DMS114 treated with DMSO at 0.1 percent for 48 hours (cell line): ENCODE data around the gene SPTLC3.

Experiments used
- DNase-seq: peaks from one replicate; lab custom pipeline; 2025; ENCODE audit not compliant: unreplicated experiment; lab: John Stamatoyannopoulos, UW

The SPTLC3 gene

DNA sequence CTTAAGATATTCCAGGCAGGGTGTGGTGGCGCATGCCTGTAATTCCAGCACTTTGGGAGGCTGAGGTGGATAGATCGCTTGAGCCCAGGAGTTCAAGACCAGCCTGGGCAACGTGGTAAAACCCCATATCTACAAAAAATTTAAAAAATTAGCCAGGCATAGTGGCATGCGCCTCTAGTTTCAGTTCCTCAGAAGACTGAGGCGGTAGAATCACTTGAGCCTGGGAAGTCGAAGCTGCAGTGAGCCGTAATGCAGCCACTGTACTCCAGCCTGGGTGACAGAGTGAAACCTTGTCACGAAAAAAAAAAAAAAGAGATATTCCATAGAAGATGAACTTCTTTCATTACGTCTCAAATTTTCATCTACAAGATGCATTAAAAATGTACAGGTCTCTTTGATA, 165.6 kb downstream of the SPTLC3 start:
- no peak for DNase-seq

DNA sequence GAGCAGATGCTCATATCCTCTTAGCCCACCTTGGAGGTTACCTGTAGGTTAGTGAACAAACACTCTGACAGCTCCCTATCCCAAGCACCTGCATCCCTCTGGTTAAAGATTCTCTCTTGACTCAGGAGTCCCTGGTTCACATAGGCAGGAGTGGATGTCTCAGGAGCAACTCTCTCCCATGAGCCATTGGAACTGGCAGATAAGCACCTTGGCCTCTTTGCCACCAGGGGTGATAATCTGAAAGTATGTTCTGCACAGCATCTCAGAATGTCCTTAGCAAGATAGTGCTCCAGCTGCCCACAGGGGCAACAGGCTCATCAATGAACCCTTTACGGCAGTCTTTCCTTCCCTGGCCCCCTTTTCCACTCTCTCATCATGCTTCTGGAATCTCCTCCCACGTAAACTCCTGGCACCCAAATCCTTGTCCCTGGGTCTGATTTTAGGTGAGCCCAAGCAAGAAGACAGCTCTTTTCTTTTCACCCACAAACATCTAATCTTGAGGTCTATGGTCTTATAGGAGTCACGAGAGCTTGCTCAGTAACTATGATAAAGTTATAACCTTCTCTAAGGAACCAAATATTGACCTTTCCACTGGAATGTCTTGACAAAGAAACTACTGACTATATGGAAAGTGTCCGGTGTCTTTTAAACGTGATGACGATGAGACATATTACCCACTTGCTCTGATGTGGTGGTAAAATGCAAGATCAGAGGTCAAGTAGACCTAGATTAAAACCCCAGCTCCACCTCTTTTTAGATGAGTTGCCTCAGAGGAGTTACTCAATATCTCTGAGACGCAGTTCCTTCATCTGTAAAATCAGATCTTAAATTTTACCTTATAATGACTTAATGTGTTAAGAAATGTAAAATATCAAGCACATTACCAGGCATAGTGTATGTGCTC, 172.5 kb downstream of the SPTLC3 start:
- no peak for DNase-seq

DNA sequence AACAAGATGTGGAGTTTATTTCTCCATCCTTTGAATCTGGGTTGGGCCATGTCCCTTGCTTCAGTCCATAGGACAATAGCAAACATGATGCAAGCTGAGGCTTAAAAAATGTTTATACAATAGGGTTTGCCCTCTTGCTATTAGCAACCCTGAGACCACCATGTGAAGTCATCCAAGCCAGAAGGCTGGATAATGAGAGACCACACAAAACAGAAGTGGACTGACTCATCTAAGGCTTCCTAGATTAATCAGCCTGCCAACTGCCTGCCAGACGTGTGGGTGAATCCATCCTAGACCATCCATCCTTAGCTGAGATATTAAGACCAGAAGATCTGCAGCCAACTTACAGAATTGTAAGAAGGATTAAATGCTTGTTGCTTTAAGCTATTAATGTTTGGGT, 174.2 kb downstream of the SPTLC3 start:
- DNase-seq = no peak

DNA sequence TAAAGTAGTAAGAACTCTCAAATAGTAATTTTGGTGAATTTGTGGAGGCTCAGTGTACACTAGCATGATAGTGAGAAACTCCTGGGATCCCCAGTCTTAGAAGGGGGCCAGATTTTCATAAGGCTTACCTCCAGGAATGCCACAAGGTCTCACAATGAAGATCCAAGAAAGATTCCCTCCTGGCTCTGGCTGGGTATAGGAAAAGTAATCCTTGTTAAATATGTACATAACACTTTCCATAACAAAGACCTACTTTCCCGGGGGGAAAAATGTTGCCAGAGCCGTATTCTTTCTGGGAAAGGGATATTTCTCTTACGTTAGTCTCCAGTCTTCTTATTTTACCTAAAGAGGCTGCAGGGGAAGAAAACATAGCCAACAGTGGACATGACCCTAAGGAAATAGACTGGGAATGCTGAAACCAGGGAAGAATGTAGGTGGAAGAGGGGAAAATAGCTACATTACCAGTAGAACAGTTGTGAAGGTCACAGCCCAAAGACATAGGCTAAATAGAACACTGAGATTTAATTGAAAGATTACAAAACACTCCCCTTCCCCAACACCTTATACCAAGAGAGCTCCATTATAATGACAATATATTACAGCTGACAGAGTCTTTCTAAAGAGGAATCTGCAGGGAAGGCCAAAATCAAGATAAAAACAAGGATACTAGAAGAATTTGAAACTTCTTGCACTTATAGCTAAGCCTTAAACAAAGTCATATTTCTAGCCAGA, 177.4 kb downstream of the SPTLC3 start:
- DNase-seq = no peak

DNA sequence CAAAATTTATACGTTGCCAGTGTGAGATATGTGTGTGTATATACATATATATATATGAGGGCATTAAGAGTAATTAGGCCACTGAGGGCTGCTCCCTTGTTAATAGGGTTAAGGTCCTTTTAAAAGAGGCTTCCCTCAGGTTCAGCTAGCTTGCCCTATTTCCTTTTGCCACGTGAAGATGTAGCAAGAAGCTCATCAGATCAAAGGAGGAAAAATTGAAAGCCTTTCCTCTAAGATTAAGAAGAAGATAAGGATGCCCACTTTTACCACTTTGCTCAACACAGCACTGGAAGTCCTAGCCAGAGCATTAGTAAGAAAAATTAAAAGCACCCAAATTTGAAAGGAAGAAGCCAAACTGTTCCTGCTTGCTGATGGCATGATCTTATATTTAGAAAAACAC, 179.1 kb downstream of the SPTLC3 start:
- no peak for DNase-seq

DNA sequence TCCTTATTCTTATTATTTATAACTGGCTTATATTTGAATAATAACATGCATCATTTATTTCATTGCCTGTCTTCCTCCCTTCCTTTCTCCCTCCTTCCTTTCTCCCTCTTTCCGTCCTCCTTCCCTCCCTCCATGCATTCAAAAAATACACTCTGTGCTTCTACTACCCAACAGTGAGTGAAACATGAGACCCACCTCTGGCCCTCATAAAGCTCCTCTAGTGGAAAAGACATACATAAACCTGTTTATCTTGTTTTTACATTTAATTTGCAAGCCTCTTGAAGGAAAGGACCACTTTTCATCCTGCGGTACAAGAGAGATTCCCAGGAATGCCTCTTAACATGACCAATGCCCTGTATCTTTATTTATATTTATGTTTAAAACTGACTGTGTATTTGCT, 190.5 kb downstream of the SPTLC3 start:
- DNase-seq = no peak

DNA sequence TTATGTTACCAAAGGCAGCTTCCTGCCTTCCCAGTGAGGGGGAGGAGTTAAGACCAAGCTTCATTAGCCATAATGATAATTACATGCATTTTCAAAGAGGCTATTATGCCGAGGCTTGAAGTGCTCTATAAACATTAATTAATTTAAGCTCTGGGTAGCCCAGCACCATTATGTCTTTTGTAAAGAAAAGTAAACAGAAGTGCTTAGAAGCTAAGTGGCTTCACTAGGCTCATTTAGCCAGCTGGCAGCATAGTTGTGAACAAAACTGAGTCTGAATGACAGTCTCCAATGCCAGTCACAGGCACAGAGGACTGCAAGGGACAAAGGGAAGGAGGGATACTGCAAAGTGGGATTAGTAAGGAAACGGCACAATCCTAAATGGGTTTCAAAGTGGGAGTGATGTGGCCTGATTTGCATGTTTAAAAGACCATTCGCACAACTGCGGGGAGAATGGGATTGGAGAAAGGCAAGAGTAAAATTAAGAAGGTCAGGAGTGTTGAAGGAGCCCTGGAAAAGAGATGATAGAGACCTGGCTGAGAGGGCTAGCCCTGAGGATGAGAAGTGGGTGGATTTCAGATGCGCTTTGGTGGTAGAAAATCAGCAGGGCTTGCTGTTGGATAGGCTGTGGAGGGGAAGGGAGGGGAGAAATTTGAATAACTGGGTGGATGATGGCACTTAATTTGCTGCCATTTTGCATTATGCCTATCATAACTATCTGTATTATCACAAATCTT, 192.2 kb downstream of the SPTLC3 start:
- no peak for DNase-seq

DNA sequence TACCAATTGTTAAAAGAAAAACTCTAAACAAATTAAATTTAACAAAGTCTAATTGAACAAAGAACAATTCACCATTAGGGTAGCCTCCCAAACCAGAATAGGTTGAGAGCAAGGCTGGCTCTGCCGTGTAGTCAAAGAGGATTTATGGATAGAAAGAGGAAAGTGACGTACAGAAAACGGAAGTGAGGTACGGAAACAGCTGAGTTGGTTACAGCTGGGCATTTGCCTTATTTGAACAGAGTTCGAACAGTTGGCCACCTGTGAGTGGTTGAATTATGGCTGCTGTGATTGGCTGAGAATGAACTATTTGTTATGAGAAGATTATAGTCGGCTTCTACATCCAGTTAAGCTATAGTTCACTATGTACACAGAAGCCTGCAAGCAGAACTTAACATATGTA, 193.8 kb downstream of the SPTLC3 start:
- no peak for DNase-seq

DNA sequence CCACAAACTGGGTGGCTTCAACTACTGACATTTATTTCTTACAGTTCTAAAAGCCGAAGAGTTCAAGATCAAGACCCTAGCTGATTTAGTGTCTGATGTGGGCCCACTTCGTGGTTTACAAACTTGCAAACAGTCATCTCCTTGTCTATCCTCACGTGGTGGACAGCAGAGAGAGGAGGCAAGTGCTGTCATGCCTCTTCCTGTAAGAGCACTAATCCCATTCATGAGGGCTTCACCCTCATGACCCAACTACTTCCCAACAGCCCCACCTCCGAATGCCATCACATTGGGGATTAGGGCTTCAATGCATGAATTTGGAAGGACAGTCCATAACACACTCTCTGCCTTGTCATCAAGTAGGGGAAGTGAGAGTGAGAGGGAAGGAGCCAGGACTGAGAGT, 196.7 kb downstream of the SPTLC3 start:
- no peak for DNase-seq

DNA sequence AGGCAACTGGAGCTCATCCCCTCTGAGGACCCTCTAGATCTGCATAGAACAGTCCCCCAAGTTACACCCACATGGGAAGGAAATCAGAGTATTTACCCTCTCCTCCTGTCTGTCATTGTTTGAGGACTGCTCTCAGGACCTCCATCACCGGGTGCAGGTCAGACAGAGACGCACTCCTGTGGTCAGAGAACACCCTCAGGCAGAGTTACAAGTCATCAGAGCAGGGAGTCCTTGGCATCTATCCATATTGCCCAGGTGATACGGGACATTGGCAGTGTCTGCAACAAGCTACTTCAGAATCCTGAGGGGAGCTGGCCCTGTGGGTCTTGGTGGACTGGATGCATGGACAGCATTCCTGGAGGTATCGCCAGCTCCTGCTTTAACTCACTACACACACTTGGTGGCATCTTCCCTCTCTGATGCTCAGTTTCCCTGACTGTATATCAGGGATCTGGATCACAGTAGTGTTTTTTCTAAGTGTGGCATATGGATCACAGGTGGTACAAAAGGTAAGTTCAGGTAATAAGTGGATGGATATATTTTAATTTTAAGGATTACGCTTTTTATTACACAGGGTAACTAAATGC, 197.2 kb downstream of the SPTLC3 start:
- no peak for DNase-seq

DNA sequence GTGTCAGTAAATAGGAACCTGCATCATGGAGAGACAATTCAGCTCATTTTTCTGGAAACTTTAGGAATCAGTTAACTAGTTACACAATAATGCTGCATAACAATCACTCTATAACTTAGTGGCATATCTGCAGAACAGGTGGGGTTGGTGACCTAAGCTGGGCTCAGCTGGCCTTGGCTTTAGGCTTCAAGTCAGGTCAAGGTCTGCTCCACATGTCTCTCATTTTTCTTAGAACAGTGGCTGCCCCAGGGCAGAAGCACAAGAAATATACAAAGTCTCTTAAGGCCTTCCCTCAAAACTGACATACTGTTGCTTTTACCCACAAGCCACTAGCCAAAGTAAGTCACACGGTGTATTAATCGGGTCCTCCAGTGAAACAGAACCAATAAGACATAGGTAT, 198.2 kb downstream of the SPTLC3 start:
- DNase-seq = no peak

DNA sequence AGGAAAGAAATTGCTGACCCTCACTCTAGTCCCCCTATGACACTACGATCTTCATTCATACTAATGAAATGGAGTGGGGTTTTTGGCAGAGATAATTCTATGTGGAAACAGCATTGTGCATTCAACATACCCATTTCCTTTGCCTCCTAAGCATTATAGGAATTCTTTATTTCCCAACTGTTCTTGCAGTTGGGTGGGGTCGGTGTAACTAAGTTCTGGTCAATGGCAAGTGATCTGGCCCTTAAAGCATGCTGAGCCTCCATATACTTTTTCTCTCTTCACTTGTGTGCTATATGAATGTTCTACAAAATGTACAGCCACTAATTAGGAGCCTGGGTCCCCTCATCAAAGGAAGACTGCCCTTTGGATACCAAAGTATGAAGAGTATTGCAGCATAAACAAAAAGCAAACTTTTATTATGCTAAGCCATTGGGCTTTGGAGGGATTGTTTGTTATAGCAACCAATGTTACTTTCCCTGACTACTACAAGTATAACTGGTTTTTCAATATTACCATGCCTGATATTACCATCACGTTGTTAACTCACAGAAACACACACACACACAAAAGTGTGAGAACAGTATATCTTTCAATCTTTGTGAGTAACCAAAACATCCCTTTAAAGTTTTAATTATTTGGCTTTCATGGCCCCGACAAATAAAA, 203.3 kb downstream of the SPTLC3 start:
- no peak for DNase-seq

DNA sequence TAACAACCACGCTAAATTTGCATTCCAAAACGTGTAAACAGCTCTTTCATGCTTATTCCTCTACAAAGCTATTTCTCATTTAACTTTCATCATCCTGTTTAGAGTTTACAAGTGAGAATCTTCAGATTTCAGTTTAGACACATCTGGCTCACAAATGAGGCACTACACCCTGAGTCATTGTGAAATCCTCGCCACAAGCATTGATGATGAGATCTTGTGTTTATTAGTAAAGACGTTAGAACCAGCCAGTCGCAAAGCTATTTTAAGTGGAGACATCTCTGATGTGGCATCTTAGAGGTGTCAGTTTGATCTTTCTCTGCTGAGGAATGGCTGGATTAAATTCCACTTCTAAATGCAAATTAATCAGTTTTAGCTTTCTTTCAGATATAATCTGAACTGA, 204.0 kb downstream of the SPTLC3 start:
- DNase-seq = no peak

DNA sequence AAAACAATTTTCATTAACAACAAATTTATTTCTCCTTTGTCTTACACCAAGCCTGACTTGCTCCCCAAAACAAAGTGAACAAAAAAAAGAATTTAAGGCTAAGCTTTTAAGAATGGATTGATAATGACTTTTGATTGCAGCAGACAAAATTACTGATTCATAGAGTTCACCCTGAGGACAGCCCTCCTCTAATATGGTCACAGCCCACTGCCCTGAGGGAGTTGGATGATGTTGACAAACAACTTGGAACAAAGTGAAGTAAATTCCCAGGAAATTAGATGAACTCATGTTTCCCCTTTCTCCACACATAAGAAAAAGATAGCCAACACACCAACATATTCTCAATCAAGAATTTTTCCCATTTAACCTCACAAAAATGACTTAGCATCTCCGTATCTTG, 204.6 kb downstream of the SPTLC3 start:
- DNase-seq = no peak

DNA sequence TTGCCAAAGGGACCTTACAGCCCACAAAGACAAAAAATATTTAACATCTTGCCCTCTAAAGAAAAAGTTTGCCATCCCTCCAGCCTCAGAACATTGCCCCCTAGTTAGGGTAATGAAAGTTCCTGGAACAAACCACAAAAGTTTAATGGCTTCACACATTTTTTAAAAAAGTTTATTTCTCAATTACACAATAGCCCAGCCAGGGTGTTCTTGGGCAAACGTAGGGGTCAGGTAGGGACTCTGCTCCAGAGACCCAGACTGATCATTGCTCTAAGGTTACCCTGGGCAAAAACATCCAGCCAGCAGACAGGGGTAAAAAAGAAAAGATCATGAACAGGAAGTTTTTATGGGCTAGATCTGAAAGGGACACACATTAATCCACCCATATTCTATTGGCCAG, 207.8 kb downstream of the SPTLC3 start:
- no peak for DNase-seq
